ENCODE measurements around the gene GNB1L. TPM values are rescaled to one million over a fixed set of nuclear protein-coding genes. Genes with fewer than 3 reads are reported as not detected.
A peak's percentile ranks its signal among the peaks of the same experiment; 100 is the strongest.

GNB1L gene
- total RNA-seq, 1 experiment from 2014 or later, result 12.2 TPM

GRCh38 chr22:19760058-19760950 lies 94.4 kb downstream of the GNB1L start, which contains the start of gene TBX1:
Gene TBX1 (plus strand): TSS chr22:19760778. CDS start chr22:19760844, 66 bp downstream.
- ChIA-PET POLR2A (no interaction called here), CTCF (no interaction called here)
- in situ Hi-C loops (cut with HindIII; ENCODE audit: low pct_unique_long_range_greater_than_20kb, low sequenced_read_pairs) (no loop called here), intact Hi-C loops (cut with micrococcal nuclease; ENCODE audit: unreplicated experiment) (no loop called here)
- peak within 1 kb of the TSS; percentile 58 to 71 for H3K4me3 ChIP-seq (ENCODE audit: low read depth in 2 of 2, low read length in 2 of 2)
- TF ChIP-seq REST (IDR thresholded peaks at IDR 0.05; ENCODE audit: insufficient read depth in 1 of 2, low read depth in 2 of 2, low read length in 1 of 2), result no peak
- 0 out of 2 replicates have a peak, but pooled peaks have one; percentile 38 for TF ChIP-seq POLR2AphosphoS5 (IDR thresholded peaks at IDR 0.05; ENCODE audit: low read depth, low read length)
- TSS peak; percentile 96 for BruUV-seq (replicated peaks)
- H3K36me3 ChIP-seq (ENCODE audit: control insufficient read depth, insufficient read depth, low read length), result no peaks in the 10 kb centered on the region
- ATAC-seq (no peak), DNase-seq (ENCODE audit: low read depth, low spot score) (no peak)
- H3K4me1 ChIP-seq (ENCODE audit: control insufficient read depth, insufficient read depth, low read length), result peaks cover 27% of the 10 kb centered on the region
- peak within 1 kb of the TSS; percentile 99 for H3K27ac ChIP-seq (ENCODE audit: low read length)
- H3K9me3 ChIP-seq (ENCODE audit: control insufficient read depth, insufficient read depth, low read depth, low read length), result no peaks in the 10 kb centered on the region
- no peaks in the 10 kb centered on the region for H3K27me3 ChIP-seq (ENCODE audit: control insufficient read depth, insufficient read depth, low read length)

- Histone ChIP-seq H3K27ac (ENCODE audit: low read length) (peak overlapping the region; percentile 99), H3K4me3 (ENCODE audit: low read depth in 2 of 2, low read length in 2 of 2) (peak overlapping the region; percentile 58 to 71), H3K9me3 (ENCODE audit: control insufficient read depth, insufficient read depth, low read depth, low read length) (no peaks in the 10 kb centered on the region), H3K27me3 (ENCODE audit: control insufficient read depth, insufficient read depth, low read length) (no peaks in the 10 kb centered on the region), H3K4me1 (ENCODE audit: control insufficient read depth, insufficient read depth, low read length) (peaks cover 22% of the 10 kb centered on the region), H3K36me3 (ENCODE audit: control insufficient read depth, insufficient read depth, low read length) (no peaks in the 10 kb centered on the region)
- ATAC-seq (peak; percentile 43), DNase-seq (ENCODE audit: low read depth, low spot score) (no peak)
- no TSS peak for BruUV-seq (replicated peaks)
- intact Hi-C loops (cut with micrococcal nuclease; ENCODE audit: unreplicated experiment), result no loop called here
- TF ChIP-seq SIN3A (IDR thresholded peaks at IDR 0.05; ENCODE audit: borderline replicate concordance, insufficient read depth, low read depth, low read length) (no peak), CTCF (IDR thresholded peaks at IDR 0.05) (no peak), TCF7L2 (IDR thresholded peaks at IDR 0.05; ENCODE audit: low read depth, low read length) (no peak), REST (IDR thresholded peaks at IDR 0.05; ENCODE audit: insufficient read depth in 1 of 2, low read depth in 2 of 2, low read length in 1 of 2) (no peak), POLR2AphosphoS5 (IDR thresholded peaks at IDR 0.05; ENCODE audit: low read depth, low read length) (no peak)
- CTCF ChIA-PET, result no interaction called here
- in situ Hi-C loops (cut with HindIII; ENCODE audit: low pct_unique_long_range_greater_than_20kb, low sequenced_read_pairs), result no loop called here
- POLR2A ChIA-PET, result no interaction called here
Observed at GRCh38 chr22:19759427-19760057, 95.1 kb downstream of the GNB1L start.

Data from Panc1 (cell line).